Measurements from ENCODE around the gene LCN9.

Gene LCN9

DNA sequence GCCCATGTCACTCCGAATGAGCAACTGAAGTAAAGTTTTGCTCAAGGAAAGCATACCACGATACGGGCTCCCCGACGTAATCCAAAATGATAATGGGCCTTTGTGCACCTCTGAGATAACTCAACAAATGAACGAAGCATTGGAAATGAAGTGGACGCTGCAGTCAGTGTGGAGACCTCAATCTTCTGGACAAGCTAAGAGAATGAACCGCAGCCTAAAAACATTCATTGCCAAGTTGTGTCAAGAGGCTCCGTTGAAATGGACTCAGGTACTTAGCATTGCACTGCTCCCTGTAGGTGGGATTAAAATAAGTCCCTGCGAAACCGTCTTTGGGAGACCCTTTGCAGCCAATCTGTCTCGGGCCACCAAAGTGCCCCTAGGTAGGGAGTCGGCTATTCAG, 3.9 kb upstream of the LCN9 start:
- no peak overlapping the region for H3K4me3 ChIP-seq (ENCODE audit: low read depth, low read length)
- TF ChIP-seq, protein P1, sequence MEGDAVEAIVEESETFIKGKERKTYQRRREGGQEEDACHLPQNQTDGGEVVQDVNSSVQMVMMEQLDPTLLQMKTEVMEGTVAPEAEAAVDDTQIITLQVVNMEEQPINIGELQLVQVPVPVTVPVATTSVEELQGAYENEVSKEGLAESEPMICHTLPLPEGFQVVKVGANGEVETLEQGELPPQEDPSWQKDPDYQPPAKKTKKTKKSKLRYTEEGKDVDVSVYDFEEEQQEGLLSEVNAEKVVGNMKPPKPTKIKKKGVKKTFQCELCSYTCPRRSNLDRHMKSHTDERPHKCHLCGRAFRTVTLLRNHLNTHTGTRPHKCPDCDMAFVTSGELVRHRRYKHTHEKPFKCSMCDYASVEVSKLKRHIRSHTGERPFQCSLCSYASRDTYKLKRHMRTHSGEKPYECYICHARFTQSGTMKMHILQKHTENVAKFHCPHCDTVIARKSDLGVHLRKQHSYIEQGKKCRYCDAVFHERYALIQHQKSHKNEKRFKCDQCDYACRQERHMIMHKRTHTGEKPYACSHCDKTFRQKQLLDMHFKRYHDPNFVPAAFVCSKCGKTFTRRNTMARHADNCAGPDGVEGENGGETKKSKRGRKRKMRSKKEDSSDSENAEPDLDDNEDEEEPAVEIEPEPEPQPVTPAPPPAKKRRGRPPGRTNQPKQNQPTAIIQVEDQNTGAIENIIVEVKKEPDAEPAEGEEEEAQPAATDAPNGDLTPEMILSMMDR (IDR thresholded peaks at IDR 0.05; ENCODE audit: low read depth, low read length, missing control alignments): no peak
- DNase-seq (ENCODE audit: low read depth): no peak
- in situ Hi-C loops (cut with HindIII; ENCODE audit: low sequenced_read_pairs): loop anchor here (5.0 to 10.0 kb wide), 2 partner anchors 56 to 92 kb away; no protein-coding TSS in a partner anchor

DNA sequence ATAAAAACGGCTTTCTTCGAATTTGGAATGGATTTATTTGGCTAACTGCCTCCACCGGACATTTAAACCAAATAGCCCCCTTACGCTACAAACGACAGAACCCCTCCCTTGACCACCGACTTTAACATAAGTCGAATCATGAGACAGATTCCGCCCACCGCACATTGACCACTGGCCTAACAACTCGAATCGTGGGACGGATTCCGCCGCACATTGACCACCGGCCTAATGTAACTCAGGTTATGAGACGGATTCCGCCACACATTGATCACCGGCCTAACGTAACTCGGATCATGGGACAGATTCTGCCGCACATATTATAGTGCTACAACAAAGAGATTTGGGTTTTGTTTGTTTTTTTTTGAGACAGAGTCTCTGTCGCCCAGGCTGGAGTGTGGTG, 2.7 kb upstream of the LCN9 start:
- TF ChIP-seq, protein P1 (IDR thresholded peaks at IDR 0.05; ENCODE audit: low read depth, low read length, missing control alignments): no peak
- no peak overlapping the region for H3K4me3 ChIP-seq (ENCODE audit: low read depth, low read length)
- in situ Hi-C loops (cut with HindIII; ENCODE audit: low sequenced_read_pairs): no loop called here
- no peak for DNase-seq (ENCODE audit: low read depth)

GRCh38 chr9:135661816-135662560, 1.1 kb upstream of the LCN9 start:
- in situ Hi-C loops (cut with HindIII; ENCODE audit: low sequenced_read_pairs): no loop called here
- DNase-seq (ENCODE audit: low read depth): no peak
- TF ChIP-seq, protein P1 (IDR thresholded peaks at IDR 0.05; ENCODE audit: low read depth, low read length, missing control alignments): no peak
- H3K4me3 ChIP-seq (ENCODE audit: low read depth, low read length): no peak overlapping the region

- H3K4me3 ChIP-seq (ENCODE audit: low read depth, low read length): no peak overlapping the region
- TF ChIP-seq, protein P1 (IDR thresholded peaks at IDR 0.05; ENCODE audit: low read depth, low read length, missing control alignments): no peak
- in situ Hi-C loops (cut with HindIII; ENCODE audit: low sequenced_read_pairs): no loop called here
- no peak for DNase-seq (ENCODE audit: low read depth)
Observed at GRCh38 chr9:135663451-135663770, 302 bp downstream of the LCN9 start.

- TF ChIP-seq, protein P1 (IDR thresholded peaks at IDR 0.05; ENCODE audit: low read depth, low read length, missing control alignments): no peak
- H3K4me3 ChIP-seq (ENCODE audit: low read depth, low read length): no peak overlapping the region
- in situ Hi-C loops (cut with HindIII; ENCODE audit: low sequenced_read_pairs): no loop called here
- DNase-seq (ENCODE audit: low read depth): no peak
Observed at GRCh38 chr9:135663857-135664256, 748 bp downstream of the LCN9 start.

- TF ChIP-seq, protein P1 (IDR thresholded peaks at IDR 0.05; ENCODE audit: low read depth, low read length, missing control alignments): no peak
- in situ Hi-C loops (cut with HindIII; ENCODE audit: low sequenced_read_pairs): no loop called here
- no peak overlapping the region for H3K4me3 ChIP-seq (ENCODE audit: low read depth, low read length)
- DNase-seq (ENCODE audit: low read depth): no peak
Observed at GRCh38 chr9:135664266-135664665, 1.2 kb downstream of the LCN9 start.
